ENCODE data around the gene MAP3K20. TPM values are rescaled to one million over a fixed set of nuclear protein-coding genes. Genes with fewer than 3 reads are reported as not detected.

The MAP3K20 gene
- total and polyA plus RNA-seq, 2 of the 8 experiments (the other 6 are each of a cell fraction or from before 2014, with no cell fraction given), result 3.1 to 11.1 TPM

GRCh38 chr2:173290046-173290445 lies 214.4 kb downstream of the MAP3K20 start:
- H3K27me3 ChIP-seq (replicated peaks in 1 of 4; ENCODE audit: control insufficient read depth in 3 of 4, extremely low read depth in 1 of 4, insufficient read depth in 3 of 4, low read length in 3 of 4), result no peaks in the 10 kb centered on the region
- no peak overlapping the region for H3K27ac ChIP-seq (ENCODE audit: low read depth, low read length)
- H3K23ac ChIP-seq (ENCODE audit: insufficient read length), result no peak overlapping the region
- FAIRE-seq (no peak), DNase-seq (ENCODE audit: low read depth in 1 of 2, low spot score in 2 of 2) (no peak)
- H2BK15ac ChIP-seq (ENCODE audit: low read length), result no peak overlapping the region
- H4K20me1 ChIP-seq (replicated peaks in 1 of 2; ENCODE audit: control insufficient read depth in 1 of 2, insufficient read depth in 2 of 2, low read length in 2 of 2), result no peaks in the 10 kb centered on the region
- H3K79me1 ChIP-seq (ENCODE audit: low read depth, low read length), result no peaks in the 10 kb centered on the region
- no peak overlapping the region for H4K91ac ChIP-seq (replicated peaks; ENCODE audit: insufficient read length, low read length)
- no peak overlapping the region for H3K4ac ChIP-seq (replicated peaks; ENCODE audit: insufficient read length, low read depth, low read length)
- no peak overlapping the region for H2AFZ ChIP-seq (ENCODE audit: low read length)
- no peak overlapping the region for H2AK5ac ChIP-seq (ENCODE audit: low read depth, low read length)
- POLR2A ChIA-PET (ENCODE audit: partially characterized antibody), result no interaction called here
- no peaks in the 10 kb centered on the region for H3K79me2 ChIP-seq (ENCODE audit: control insufficient read depth in 1 of 2, insufficient read depth in 2 of 2, low read length in 2 of 2)
- no peak overlapping the region for H3K14ac ChIP-seq (ENCODE audit: insufficient read length)
- no peak overlapping the region for H2BK5ac ChIP-seq (ENCODE audit: low read depth, low read length)
- 85% methylated on average over 2 of the region's 2 CpGs; no CpG with 5 or more reads in 1 of the 2 experiments for WGBS, 2 experiments (ENCODE audit: extremely low coverage in 1 of 2, insufficient coverage in 1 of 2, insufficient read length in 1 of 2, insufficient replicate concordance in 2 of 2, low coverage in 1 of 2, low lambda C conversion rate in 2 of 2, missing lambda C conversion rate in 1 of 2)
- H3K9ac ChIP-seq (replicated peaks in 1 of 4; ENCODE audit: extremely low read depth in 1 of 4, low read depth in 3 of 4, low read length in 3 of 4), result no peak overlapping the region
- no peak overlapping the region for H3K18ac ChIP-seq (ENCODE audit: extremely low read depth, low read length)
- H3K4me1 ChIP-seq (replicated peaks in 1 of 4; ENCODE audit: control insufficient read depth in 3 of 4, insufficient read depth in 4 of 4, low read length in 3 of 4), result no peaks in the 10 kb centered on the region
- no peak overlapping the region for H3K4me3 ChIP-seq (ENCODE audit: extremely low read depth in 1 of 4, insufficient read depth in 2 of 4, low read depth in 3 of 4, low read length in 4 of 4)
- H2BK12ac ChIP-seq (ENCODE audit: low read depth, low read length), result no peak overlapping the region
- H2BK20ac ChIP-seq (ENCODE audit: low read length), result no peak overlapping the region
- H4K8ac ChIP-seq (ENCODE audit: extremely low read depth, insufficient read depth, low read length), result no peak overlapping the region
- H3K9me3 ChIP-seq (ENCODE audit: insufficient read depth in 2 of 2, low read depth in 1 of 2, low read length in 1 of 2), result peaks cover 7 to 14% of the 10 kb centered on the region in 2 experiments; a peak in 3 of 4 replicates
- H4K5ac ChIP-seq (ENCODE audit: insufficient read length, low read depth, low read length), result no peak overlapping the region
- H3K36me3 ChIP-seq (ENCODE audit: control insufficient read depth in 2 of 4, insufficient read depth in 4 of 4, low read length in 3 of 4), result no peaks in the 10 kb centered on the region
- H3K23me2 ChIP-seq (ENCODE audit: low read depth, low read length), result no peaks in the 10 kb centered on the region
- H3K4me2 ChIP-seq (ENCODE audit: insufficient read depth in 1 of 2, low read depth in 2 of 2, low read length in 2 of 2), result no peak overlapping the region
- no peak overlapping the region for H2BK120ac ChIP-seq (replicated peaks; ENCODE audit: low read depth, low read length)
- CTCF ChIA-PET (ENCODE audit: partially characterized antibody), result no interaction called here
- H3K56ac ChIP-seq (replicated peaks; ENCODE audit: insufficient read length, low read depth, low read length), result no peak overlapping the region
- TF ChIP-seq GTF2F1 (IDR thresholded peaks at IDR 0.05; ENCODE audit: borderline replicate concordance, low read depth, low read length), result no peak
- TF ChIP-seq FOSL1 (IDR thresholded peaks at IDR 0.05; ENCODE audit: insufficient read depth, low read depth, low read length), result no peak
- no peak for TF ChIP-seq RFX5 (IDR thresholded peaks at IDR 0.05; ENCODE audit: borderline replicate concordance, low read depth, low read length)
- TF ChIP-seq EGR1 (IDR thresholded peaks at IDR 0.05; ENCODE audit: borderline replicate concordance, low read depth, low read length), result no peak

Data from H1 (cell line).